IMR-90 (cell line): ENCODE results near the gene DLG4. TPM values are rescaled to one million over a fixed set of nuclear protein-coding genes. Genes with fewer than 3 reads are reported as not detected.
"Not testable (repeated sequence)": the region's sequence is repeated elsewhere in the genome, so short reads cannot be mapped to it uniquely, and the experiment has no call there.

Experiments
- ATAC-seq: fragments of 200-7000 bp; cut with Tn5 transposase; 2 replicates; pipeline ENCODE4 v1.9.1; 2020; ENCODE audit warnings: low read depth, mild to moderate bottlenecking, moderate library complexity
- BruUV-seq: library from RNA; stranded (reverse); fragments of 400-500 nt; replicated peaks from 2 replicates; lab custom pipeline; 2021; lab: Mats Ljungman, UMichigan
- CTCF ChIA-PET: fragments of 300-600 bp; formaldehyde crosslinking; extraction: SDS; loops from one replicate; lab custom pipeline; 2021; ENCODE audit warnings: antibody characterized with exemption; lab: Yijun Ruan, JAX
- POLR2A ChIA-PET: fragments of 300-600 bp; sonication (Branson Sonifier 250); formaldehyde crosslinking; loops from one replicate; lab custom pipeline; 2022; ENCODE audit warnings: antibody characterized with exemption; ENCODE audit not compliant: unreplicated experiment; lab: Charles Lee
- DNase-seq: peaks from one replicate; pipeline ENCODE4 v3.0.0; 2013
- H2AFZ ChIP-seq: replicated peaks from 2 replicates; pipeline ENCODE3; 2013; ENCODE audit warnings: low read length, mild to moderate bottlenecking; ENCODE audit not compliant: poor library complexity
- H2AK5ac ChIP-seq: 2 replicates; pipeline ENCODE4 v1.6.1; 2013; ENCODE audit warnings: low read depth, low read length, inconsistent platforms
- H2AK9ac ChIP-seq: replicated peaks from 2 replicates; pipeline ENCODE3; 2013; ENCODE audit warnings: mild to moderate bottlenecking, low read depth, low read length, moderate library complexity; ENCODE audit not compliant: poor library complexity
- H2BK120ac ChIP-seq: 2 replicates; pipeline ENCODE4 v1.6.1; 2013; ENCODE audit warnings: low read depth, low read length, inconsistent platforms
- H2BK15ac ChIP-seq: 3 replicates; pipeline ENCODE4 v1.6.1; 2013; ENCODE audit warnings: low read depth, low read length, inconsistent platforms
- H2BK20ac ChIP-seq: 2 replicates; pipeline ENCODE4 v1.6.1; 2013; ENCODE audit warnings: low read depth, mild to moderate bottlenecking, inconsistent platforms, low read length, moderate library complexity
- H2BK5ac ChIP-seq: 2 replicates; pipeline ENCODE4 v1.6.1; 2013; ENCODE audit warnings: mild to moderate bottlenecking, low read depth, low read length, inconsistent platforms; ENCODE audit not compliant: poor library complexity, severe bottlenecking
- H3K14ac ChIP-seq: replicated peaks from 2 replicates; pipeline ENCODE4 v1.6.1; 2013; ENCODE audit warnings: low read depth, low read length, inconsistent platforms
- H3K18ac ChIP-seq: 2 replicates; pipeline ENCODE4 v1.6.1; 2013; ENCODE audit warnings: low read depth, low read length, control low read depth
- H3K23ac ChIP-seq: 2 replicates; pipeline ENCODE4 v1.6.1; 2013; ENCODE audit warnings: low read depth, low read length, inconsistent platforms
- H3K27ac ChIP-seq: 2 replicates; pipeline ENCODE4 v1.5.1; 2013; ENCODE audit warnings: mild to moderate bottlenecking, control low read depth, low read length; ENCODE audit not compliant: insufficient read depth
- H3K27me3 ChIP-seq: 2 replicates; pipeline ENCODE4 v1.6.1; 2013; ENCODE audit warnings: low read length; ENCODE audit not compliant: control insufficient read depth, insufficient read depth
- H3K36me3 ChIP-seq: 2 replicates; pipeline ENCODE4 v1.6.1; 2013; ENCODE audit warnings: low read length, mixed read lengths; ENCODE audit not compliant: control insufficient read depth, insufficient read depth
- H3K4ac ChIP-seq: 2 replicates; pipeline ENCODE4 v1.6.1; 2013; ENCODE audit warnings: low read depth, low read length, inconsistent platforms
- H3K4me1 ChIP-seq: 2 replicates; pipeline ENCODE4 v1.6.1; 2013; ENCODE audit warnings: low read length, mixed read lengths; ENCODE audit not compliant: control insufficient read depth, insufficient read depth
- H3K4me2 ChIP-seq: 2 replicates; pipeline ENCODE4 v1.6.1; 2013; ENCODE audit warnings: low read depth, mild to moderate bottlenecking, control low read depth, low read length, moderate library complexity
- H3K4me3 ChIP-seq: 2 replicates; pipeline ENCODE4 v1.5.1; 2013; ENCODE audit warnings: low read depth, mild to moderate bottlenecking, control low read depth, low read length, moderate library complexity; ENCODE audit not compliant: insufficient read depth
- H3K56ac ChIP-seq: 2 replicates; pipeline ENCODE4 v1.6.1; 2013; ENCODE audit warnings: low read length, inconsistent platforms; ENCODE audit not compliant: insufficient read depth; ENCODE audit errors: extremely low read depth
- H3K79me1 ChIP-seq, 2 experiments: 2 replicates each; pipeline ENCODE4 v1.6.1; 2013; ENCODE audit warnings: low read length in 2 of 2, inconsistent platforms in 1 of 2, low read depth in 1 of 2
- H3K9ac ChIP-seq: 2 replicates; pipeline ENCODE4 v1.6.1; 2013; ENCODE audit warnings: low read depth, low read length, control low read depth
- H3K9me1 ChIP-seq: 2 replicates; pipeline ENCODE4 v1.6.1; 2013; ENCODE audit warnings: low read length, inconsistent platforms; ENCODE audit not compliant: insufficient read depth
- H3K9me3 ChIP-seq: 2 replicates; pipeline ENCODE4 v1.6.1; 2013; ENCODE audit warnings: low read length; ENCODE audit not compliant: control insufficient read depth, insufficient read depth
- H4K20me1 ChIP-seq: 2 replicates; pipeline ENCODE4 v1.6.1; 2013; ENCODE audit warnings: low read length, inconsistent platforms; ENCODE audit not compliant: insufficient read depth
- H4K5ac ChIP-seq: 2 replicates; pipeline ENCODE4 v1.6.1; 2013; ENCODE audit warnings: mild to moderate bottlenecking, low read depth, low read length, control low read depth
- H4K8ac ChIP-seq, 2 experiments: 2 replicates each; pipeline ENCODE4 v1.6.1; 2013; ENCODE audit warnings: low read depth in 2 of 2, low read length in 2 of 2, control low read depth in 1 of 2, inconsistent platforms in 1 of 2
- H4K91ac ChIP-seq: 2 replicates; pipeline ENCODE4 v1.6.1; 2013; ENCODE audit warnings: low read depth, low read length, inconsistent platforms; ENCODE audit not compliant: insufficient read depth
- WGBS, 2 experiments: methylation state at CpG; one replicate each; pipeline versions ENCODE4 v1.1.5 to v1.1.7; 2013; ENCODE audit warnings: missing lambda C conversion rate in 2 of 2; ENCODE audit not compliant: insufficient read length in 1 of 2; ENCODE audit errors: extremely low coverage in 2 of 2; 5-methylcytosine and 5-hydroxymethylcytosine counted together
- dilution Hi-C: fragments of 300-500 bp; cut with HindIII; formaldehyde crosslinking; loops from one replicate; pipeline ENCODE4 v1.14.3; 2018; ENCODE audit warnings: low sequenced_read_pairs; ENCODE audit not compliant: unreplicated experiment
- in situ Hi-C: fragments of 300-500 bp; cut with MboI; formaldehyde crosslinking; loops from 3 replicates; pipeline ENCODE4 v1.14.3; 2019; ENCODE audit warnings: low sequenced_read_pairs, inconsistent platforms, mixed read lengths
- intact Hi-C: fragments of 100-400 bp; cut with micrococcal nuclease; formaldehyde crosslinking; loops from 2 replicates; pipeline ENCODE4 v1.10.0; 2022
- polyA plus RNA-seq, 3 experiments: library from polyadenylated mRNA; depleted of rRNA; stranded (reverse); fragments of >200 nt; gene quantifications; 2 replicates each; pipeline ENCODE4 v1.2.3, GENCODE V29; 2012; ENCODE audit warnings: low replicate concordance in 1 of 3
- total RNA-seq: library from RNA; depleted of rRNA; stranded (reverse); fragments of >200 nt; gene quantifications from 2 replicates; pipeline ENCODE4 v1.2.3, GENCODE V29; 2012

DLG4 gene
- total and polyA plus RNA-seq, 2 of the 4 experiments (the other 2 are of a cell fraction), result 8.2 to 30.5 TPM

GRCh38 chr17:7169565-7169908 is 50.1 kb downstream of the DLG4 start:
- DNase-seq, H4K8ac ChIP-seq, H2BK20ac ChIP-seq, H2AFZ ChIP-seq, H3K27me3 ChIP-seq, H3K4ac ChIP-seq, H3K14ac ChIP-seq, H3K9ac ChIP-seq, in situ Hi-C loops, H2AK9ac ChIP-seq, H3K18ac ChIP-seq, CTCF ChIA-PET, H4K5ac ChIP-seq, H3K56ac ChIP-seq, intact Hi-C loops, H2AK5ac ChIP-seq, POLR2A ChIA-PET, H3K9me3 ChIP-seq, ATAC-seq, H2BK120ac ChIP-seq, H2BK15ac ChIP-seq, H3K4me3 ChIP-seq, H3K4me1 ChIP-seq, H3K36me3 ChIP-seq, BruUV-seq, H3K27ac ChIP-seq, H3K79me1 ChIP-seq, H3K23ac ChIP-seq, H3K9me1 ChIP-seq, H2BK5ac ChIP-seq, H4K91ac ChIP-seq, dilution Hi-C loops, H4K20me1 ChIP-seq, H3K4me2 ChIP-seq: not testable (repeated sequence)
- no CpG with 5 or more reads among the region's 7 CpGs for WGBS, 2 experiments
